Loucy (cell line): ENCODE measurements around the gene FECH.

Source experiments
- H2AFZ ChIP-seq: fragments of 200-600 bp; sonication (generic); 2 replicates; pipeline ENCODE4 v1.6.0; 2016; ENCODE audit warnings: antibody characterized with exemption, mild to moderate bottlenecking, low read length, moderate library complexity
- H3F3A ChIP-seq: fragments of 200-600 bp; 2 replicates; pipeline ENCODE4 v1.6.0; 2016; ENCODE audit warnings: antibody characterized with exemption, low read depth, mild to moderate bottlenecking
- H3K27me3 ChIP-seq: fragments of 200-600 bp; sonication (generic); 2 replicates; pipeline ENCODE4 v1.6.1; 2014; ENCODE audit warnings: low read length, mild to moderate bottlenecking; ENCODE audit not compliant: insufficient read depth, poor library complexity, severe bottlenecking
- H3K36me3 ChIP-seq: fragments of 200-600 bp; sonication (generic); 2 replicates; pipeline ENCODE4 v1.6.1; 2016; ENCODE audit warnings: low read length; ENCODE audit not compliant: insufficient read depth
- H3K4me1 ChIP-seq: fragments of 200-600 bp; sonication (generic); 2 replicates; pipeline ENCODE4 v1.5.1; 2014; ENCODE audit warnings: low read length, mild to moderate bottlenecking; ENCODE audit not compliant: insufficient read depth, poor library complexity, severe bottlenecking
- H3K4me2 ChIP-seq: fragments of 200-600 bp; sonication (generic); 2 replicates; pipeline ENCODE4 v1.6.0; 2014; ENCODE audit warnings: antibody characterized with exemption, low read length, low read depth, mild to moderate bottlenecking; ENCODE audit not compliant: poor library complexity, severe bottlenecking
- H3K4me3 ChIP-seq: fragments of 200-600 bp; sonication (generic); 2 replicates; pipeline ENCODE4 v1.5.1; 2014; ENCODE audit warnings: low read length, mild to moderate bottlenecking, mixed read lengths; ENCODE audit not compliant: poor library complexity, severe bottlenecking
- H3K79me2 ChIP-seq: fragments of 200-600 bp; sonication (generic); 2 replicates; pipeline ENCODE4 v1.6.1; 2014; ENCODE audit warnings: low read length; ENCODE audit not compliant: insufficient read depth
- H3K9ac ChIP-seq: fragments of 200-600 bp; sonication (generic); 2 replicates; pipeline ENCODE4 v1.6.0; 2014; ENCODE audit warnings: mild to moderate bottlenecking, low read depth, low read length, moderate library complexity; ENCODE audit not compliant: poor library complexity, severe bottlenecking
- H3K9me2 ChIP-seq: fragments of 200-600 bp; sonication (generic); replicated peaks from 2 replicates; pipeline ENCODE4 v1.6.1; 2016; ENCODE audit warnings: low read depth, low read length, mixed read lengths
- H3K9me3 ChIP-seq: fragments of 200-600 bp; sonication (generic); 2 replicates; pipeline ENCODE4 v1.6.1; 2014; ENCODE audit warnings: mild to moderate bottlenecking, antibody characterized with exemption, low read length, low read depth; ENCODE audit not compliant: insufficient read depth
- H4K20me1 ChIP-seq: fragments of 200-600 bp; sonication (generic); 2 replicates; pipeline ENCODE4 v1.6.0; 2014; ENCODE audit warnings: antibody characterized with exemption, low read length, mild to moderate bottlenecking; ENCODE audit not compliant: insufficient read depth, poor library complexity, severe bottlenecking
- CTCF ChIP-seq: fragments of 200-600 bp; sonication (generic); conservative IDR thresholded peaks from 2 replicates; pipeline ENCODE4 v1.5.1; 2014; ENCODE audit warnings: mild to moderate bottlenecking, antibody characterized with exemption, low read length
- EZH2phosphoT487 ChIP-seq: fragments of 200-600 bp; IDR thresholded peaks from 2 replicates; pipeline ENCODE4 v1.6.1; 2018; ENCODE audit warnings: antibody characterized with exemption, mild to moderate bottlenecking, moderate library complexity, borderline replicate concordance

FECH gene

GRCh38 chr18:57518533-57518932, 68.0 kb downstream of the FECH start:
- Histone ChIP-seq H3K36me3 (no peaks in the 10 kb centered on the region), H3K4me3 (no peak overlapping the region), H3K9me3 (no peaks in the 10 kb centered on the region), H3K79me2 (no peaks in the 10 kb centered on the region), H3K9me2 (no peaks in the 10 kb centered on the region), H3K27me3 (no peaks in the 10 kb centered on the region), H3F3A (no peaks in the 10 kb centered on the region), H3K4me1 (no peaks in the 10 kb centered on the region), H3K9ac (no peak overlapping the region), H2AFZ (no peak overlapping the region), H3K4me2 (no peak overlapping the region), H4K20me1 (no peaks in the 10 kb centered on the region)
- TF ChIP-seq EZH2phosphoT487 (no peak), CTCF (no peak)

GRCh38 chr18:57516056-57516455, 70.4 kb downstream of the FECH start:
- no peaks in the 10 kb centered on the region for H3K9me2 ChIP-seq
- H3K36me3 ChIP-seq: no peaks in the 10 kb centered on the region
- no peaks in the 10 kb centered on the region for H3F3A ChIP-seq
- no peaks in the 10 kb centered on the region for H3K27me3 ChIP-seq
- no peak overlapping the region for H3K4me2 ChIP-seq
- no peak overlapping the region for H3K4me3 ChIP-seq
- H4K20me1 ChIP-seq: no peaks in the 10 kb centered on the region
- H3K4me1 ChIP-seq: no peaks in the 10 kb centered on the region
- H3K79me2 ChIP-seq: no peaks in the 10 kb centered on the region
- H2AFZ ChIP-seq: no peak overlapping the region
- no peak overlapping the region for H3K9ac ChIP-seq
- no peaks in the 10 kb centered on the region for H3K9me3 ChIP-seq
- TF ChIP-seq CTCF: no peak
- TF ChIP-seq EZH2phosphoT487: no peak

GRCh38 chr18:57505231-57505630, 81.3 kb downstream of the FECH start:
- no peaks in the 10 kb centered on the region for H3K9me3 ChIP-seq
- H3K4me2 ChIP-seq: no peak overlapping the region
- H2AFZ ChIP-seq: no peak overlapping the region
- H3K4me3 ChIP-seq: no peak overlapping the region
- no peaks in the 10 kb centered on the region for H3F3A ChIP-seq
- no peak for TF ChIP-seq EZH2phosphoT487
- TF ChIP-seq CTCF: no peak
- no peaks in the 10 kb centered on the region for H3K27me3 ChIP-seq
- H4K20me1 ChIP-seq: no peaks in the 10 kb centered on the region
- no peak overlapping the region for H3K9ac ChIP-seq
- H3K4me1 ChIP-seq: no peaks in the 10 kb centered on the region
- no peaks in the 10 kb centered on the region for H3K79me2 ChIP-seq
- H3K9me2 ChIP-seq: no peaks in the 10 kb centered on the region
- no peaks in the 10 kb centered on the region for H3K36me3 ChIP-seq
